ENCODE data around the gene EIF2AK3. TPM values are rescaled to one million over a fixed set of nuclear protein-coding genes. Genes with fewer than 3 reads are reported as not detected.

The EIF2AK3 gene
- total RNA-seq, 4 donors from 2014 or later, result 16.4 to 29.9 (median 18.6) TPM

DNA sequence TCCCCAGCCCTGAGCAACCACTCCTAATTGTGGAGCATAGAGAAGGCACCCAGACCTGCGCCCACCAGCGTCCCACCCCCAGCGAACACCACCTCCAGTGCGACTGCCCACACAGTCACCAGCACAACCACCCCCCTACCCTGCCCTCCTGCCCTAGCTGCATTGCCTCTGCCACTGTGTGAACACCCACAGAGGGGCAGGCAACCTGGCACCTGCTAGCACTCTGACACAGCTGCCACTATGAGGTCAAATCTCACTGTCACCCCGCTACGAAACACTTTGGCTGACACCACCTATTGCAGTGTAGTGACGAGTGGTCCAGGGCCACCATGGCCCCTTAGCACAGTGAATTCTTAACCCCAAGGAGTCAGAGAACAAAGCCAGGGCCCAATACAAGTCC is 14.1 kb upstream of the EIF2AK3 start:
- intact Hi-C loops (cut with DNase I; ENCODE audit: low total_unique reads), result no loop called here
- no peak overlapping the region for H3K4me3 ChIP-seq (ENCODE audit: low read depth, poor library complexity, severe bottlenecking)
- no peak for DNase-seq (ENCODE audit: low spot score in 2 of 2)
- 92% methylated on average over 7 of the region's 7 CpGs for WGBS, 2 donors
- no peak for TF ChIP-seq POLR2A (IDR thresholded peaks at IDR 0.05)
- no peak for TF ChIP-seq CTCF (IDR thresholded peaks at IDR 0.05)

DNA sequence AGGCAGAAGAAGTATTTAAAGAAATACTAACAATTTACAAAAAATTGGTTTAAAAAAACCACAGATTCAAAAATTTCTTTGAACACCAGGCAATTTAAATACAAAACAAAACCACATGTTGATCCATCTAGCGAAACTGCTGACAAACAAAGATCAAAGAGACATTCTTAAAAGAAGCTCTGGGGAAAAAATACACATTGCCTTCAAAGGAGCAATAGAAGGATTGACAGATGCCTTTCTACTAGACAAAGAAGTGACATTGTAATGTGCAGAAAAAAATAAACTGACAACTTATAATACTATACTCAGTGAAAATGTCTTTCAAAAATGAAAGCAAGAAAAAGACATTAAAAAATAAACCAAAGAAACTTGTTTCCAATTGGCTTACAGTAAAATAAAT is 12.6 kb upstream of the EIF2AK3 start:
- intact Hi-C loops (cut with DNase I; ENCODE audit: low total_unique reads), result no loop called here
- TF ChIP-seq POLR2A (IDR thresholded peaks at IDR 0.05) (no peak), CTCF (IDR thresholded peaks at IDR 0.05) (no peak)
- WGBS, 2 donors, result 56 to 71% methylated on average over 1 of the region's 1 CpG
- H3K4me3 ChIP-seq (ENCODE audit: low read depth, poor library complexity, severe bottlenecking), result no peak overlapping the region
- DNase-seq (ENCODE audit: low spot score in 2 of 2), result no peak

GRCh38 chr2:88638743-88639142 is 11.5 kb upstream of the EIF2AK3 start:
- intact Hi-C loops (cut with DNase I; ENCODE audit: low total_unique reads), result no loop called here
- DNase-seq (ENCODE audit: low spot score in 2 of 2), result no peak
- WGBS, 2 donors, result 62 to 65% methylated on average over 3 of the region's 3 CpGs
- TF ChIP-seq CTCF (IDR thresholded peaks at IDR 0.05), result no peak
- no peak for TF ChIP-seq POLR2A (IDR thresholded peaks at IDR 0.05)
- H3K4me3 ChIP-seq (ENCODE audit: low read depth, poor library complexity, severe bottlenecking), result no peak overlapping the region

- TF ChIP-seq CTCF (IDR thresholded peaks at IDR 0.05) (no peak), POLR2A (IDR thresholded peaks at IDR 0.05) (no peak)
- 58 to 70% methylated on average over 2 of the region's 2 CpGs for WGBS, 2 donors
- no peak overlapping the region for H3K4me3 ChIP-seq (ENCODE audit: low read depth, poor library complexity, severe bottlenecking)
- DNase-seq (ENCODE audit: low spot score in 2 of 2), result no peak
- intact Hi-C loops (cut with DNase I; ENCODE audit: low total_unique reads), result no loop called here
Observed at GRCh38 chr2:88638123-88638650, 10.9 kb upstream of the EIF2AK3 start.

DNA sequence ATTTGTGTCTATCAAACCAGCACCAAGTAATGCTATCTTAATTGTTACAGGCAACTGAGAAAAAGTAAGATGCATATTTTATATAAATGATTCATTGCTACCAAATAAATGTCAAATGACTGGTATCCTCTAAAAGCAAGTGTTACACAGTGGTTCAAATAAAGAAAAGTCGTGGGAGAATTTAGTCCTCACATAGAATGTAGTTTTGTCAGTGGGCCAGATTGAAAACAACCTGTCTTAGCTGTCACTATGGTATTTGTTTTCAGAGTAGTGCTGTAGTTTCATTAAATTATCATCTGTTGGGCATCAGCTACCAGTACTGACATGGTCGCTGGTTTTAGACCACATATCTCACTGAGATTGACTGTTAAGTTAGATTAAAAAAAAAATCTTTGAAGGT is 10.2 kb upstream of the EIF2AK3 start:
- H3K4me3 ChIP-seq (ENCODE audit: low read depth, poor library complexity, severe bottlenecking), result no peak overlapping the region
- intact Hi-C loops (cut with DNase I; ENCODE audit: low total_unique reads), result no loop called here
- 55 to 66% methylated on average over 2 of the region's 2 CpGs for WGBS, 2 donors
- DNase-seq (ENCODE audit: low spot score in 2 of 2), result no peak
- TF ChIP-seq CTCF (IDR thresholded peaks at IDR 0.05) (no peak), POLR2A (IDR thresholded peaks at IDR 0.05) (no peak)

GRCh38 chr2:88636026-88636425 is 8.8 kb upstream of the EIF2AK3 start:
- intact Hi-C loops (cut with DNase I; ENCODE audit: low total_unique reads), result no loop called here
- no peak overlapping the region for H3K4me3 ChIP-seq (ENCODE audit: low read depth, poor library complexity, severe bottlenecking)
- TF ChIP-seq CTCF (IDR thresholded peaks at IDR 0.05) (no peak), POLR2A (IDR thresholded peaks at IDR 0.05) (no peak)
- WGBS, 2 donors, result 90 to 100% methylated on average over 1 of the region's 1 CpG
- no peak for DNase-seq (ENCODE audit: low spot score in 2 of 2)
